ENCODE measurements around the gene PLXNB2. TPM values are rescaled to one million over a fixed set of nuclear protein-coding genes. Genes with fewer than 3 reads are reported as not detected.

PLXNB2 gene
- total RNA-seq, 1 experiment from 2014 or later: 155 TPM

- peaks cover 84% of the 10 kb centered on the region for H3K36me3 ChIP-seq (ENCODE audit: insufficient read depth, low read length, poor library complexity, severe bottlenecking)
- ChIA-PET POLR2A (ENCODE audit: low non-redundant PET) (no interaction called here), CTCF (no interaction called here)
- no peaks in the 10 kb centered on the region for H3K4me1 ChIP-seq (ENCODE audit: insufficient read depth, low read length, poor library complexity, severe bottlenecking)
- no peaks in the 10 kb centered on the region for H3K27me3 ChIP-seq (replicated peaks; ENCODE audit: insufficient read depth, low read depth, low read length, poor library complexity)
- intact Hi-C loops (cut with micrococcal nuclease; ENCODE audit: unreplicated experiment): no loop called here
- no peaks in the 10 kb centered on the region for H3K9me3 ChIP-seq (ENCODE audit: low read depth, low read length, poor library complexity, severe bottlenecking)
- DNase-seq (ENCODE audit: low spot score): no peak
- no peak overlapping the region for H3K4me3 ChIP-seq (ENCODE audit: low read depth, low read length, poor library complexity, severe bottlenecking)
- H3K27ac ChIP-seq (ENCODE audit: low read depth, low read length, poor library complexity, severe bottlenecking): no peak overlapping the region
- TF ChIP-seq CTCF (conservative IDR thresholded peaks at IDR 0.05; ENCODE audit: low read depth, low read length): no peak
- no peak for TF ChIP-seq EZH2 (IDR thresholded peaks at IDR 0.05; ENCODE audit: borderline replicate concordance, low read depth, low read length, poor library complexity, severe bottlenecking)
- no TSS peak for BruUV-seq (replicated peaks)
Measured at GRCh38 chr22:50281384-50281760, 26.1 kb downstream of the PLXNB2 start.

- no peak overlapping the region for H3K4me3 ChIP-seq (ENCODE audit: low read depth, low read length, poor library complexity, severe bottlenecking)
- TF ChIP-seq CTCF (conservative IDR thresholded peaks at IDR 0.05; ENCODE audit: low read depth, low read length): no peak
- TF ChIP-seq EZH2 (IDR thresholded peaks at IDR 0.05; ENCODE audit: borderline replicate concordance, low read depth, low read length, poor library complexity, severe bottlenecking): no peak
- H3K27ac ChIP-seq (ENCODE audit: low read depth, low read length, poor library complexity, severe bottlenecking): no peak overlapping the region
- BruUV-seq (replicated peaks): TSS peak; percentile 42
- no peaks in the 10 kb centered on the region for H3K27me3 ChIP-seq (replicated peaks; ENCODE audit: insufficient read depth, low read depth, low read length, poor library complexity)
- H3K9me3 ChIP-seq (ENCODE audit: low read depth, low read length, poor library complexity, severe bottlenecking): no peaks in the 10 kb centered on the region
- DNase-seq (ENCODE audit: low spot score): no peak
- CTCF ChIA-PET: no interaction called here
- POLR2A ChIA-PET (ENCODE audit: low non-redundant PET): no interaction called here
- H3K4me1 ChIP-seq (ENCODE audit: insufficient read depth, low read length, poor library complexity, severe bottlenecking): no peaks in the 10 kb centered on the region
- peaks cover 84% of the 10 kb centered on the region for H3K36me3 ChIP-seq (ENCODE audit: insufficient read depth, low read length, poor library complexity, severe bottlenecking)
- intact Hi-C loops (cut with micrococcal nuclease; ENCODE audit: unreplicated experiment): no loop called here
Measured at GRCh38 chr22:50280708-50281383, 26.6 kb downstream of the PLXNB2 start.

GRCh38 chr22:50280022-50280707 lies 27.3 kb downstream of the PLXNB2 start:
- no peaks in the 10 kb centered on the region for H3K27me3 ChIP-seq (replicated peaks; ENCODE audit: insufficient read depth, low read depth, low read length, poor library complexity)
- no TSS peak for BruUV-seq (replicated peaks)
- DNase-seq (ENCODE audit: low spot score): no peak
- POLR2A ChIA-PET (ENCODE audit: low non-redundant PET): no interaction called here
- intact Hi-C loops (cut with micrococcal nuclease; ENCODE audit: unreplicated experiment): no loop called here
- CTCF ChIA-PET: no interaction called here
- no peak overlapping the region for H3K4me3 ChIP-seq (ENCODE audit: low read depth, low read length, poor library complexity, severe bottlenecking)
- TF ChIP-seq EZH2 (IDR thresholded peaks at IDR 0.05; ENCODE audit: borderline replicate concordance, low read depth, low read length, poor library complexity, severe bottlenecking): no peak
- no peak for TF ChIP-seq CTCF (conservative IDR thresholded peaks at IDR 0.05; ENCODE audit: low read depth, low read length)
- peaks cover 2% of the 10 kb centered on the region for H3K4me1 ChIP-seq (ENCODE audit: insufficient read depth, low read length, poor library complexity, severe bottlenecking)
- no peak overlapping the region for H3K27ac ChIP-seq (ENCODE audit: low read depth, low read length, poor library complexity, severe bottlenecking)
- H3K9me3 ChIP-seq (ENCODE audit: low read depth, low read length, poor library complexity, severe bottlenecking): no peaks in the 10 kb centered on the region
- peaks cover 87% of the 10 kb centered on the region for H3K36me3 ChIP-seq (ENCODE audit: insufficient read depth, low read length, poor library complexity, severe bottlenecking)

Measured in A673 (cell line).